Tibial artery (tissue), 4 donors: ENCODE measurements around the gene CATSPERZ.

Experiments
- DNase-seq, 2 donors: peaks; one replicate each; pipeline ENCODE4 v3.0.0-alpha.2; 2019
- H3K27ac ChIP-seq, 2 donors: fragments of 200-600 bp; sonication (generic) in 1 of 2; 1 replicate in 1 of 2; 2 replicates in 1 of 2; pipeline ENCODE4 v1.5.1; 2018 to 2019; ENCODE audit warnings: mild to moderate bottlenecking in 1 of 2
- H3K27me3 ChIP-seq, 2 donors: fragments of 200-600 bp; sonication (generic) in 1 of 2; one replicate each; pipeline versions ENCODE4 v1.5.1 to v1.6.0; 2016 to 2019
- H3K36me3 ChIP-seq, 3 donors: fragments of 200-600 bp; sonication (generic) in 2 of 3; one replicate each; pipeline ENCODE4 v1.5.1; 2016 to 2019; ENCODE audit warnings: mild to moderate bottlenecking in 2 of 3
- H3K4me1 ChIP-seq, 4 donors: fragments of 200-600 bp; sonication (generic) in 2 of 4; 1 replicate in 3 of 4; 2 replicates in 1 of 4; pipeline ENCODE4 v1.5.1; 2016 to 2019
- H3K4me3 ChIP-seq, 2 donors: fragments of 200-600 bp; sonication (generic) in 1 of 2; 1 replicate in 1 of 2; 2 replicates in 1 of 2; pipeline ENCODE4 v1.5.1; 2018 to 2019; ENCODE audit warnings: mild to moderate bottlenecking in 2 of 2
- H3K9me3 ChIP-seq, 3 donors: fragments of 200-600 bp; sonication (generic) in 1 of 3; one replicate each; pipeline ENCODE4 v1.5.1; 2016 to 2019
- intact Hi-C: fragments of 100-400 bp; cut with DNase I; formaldehyde crosslinking; loops from one replicate; pipeline ENCODE4 v1.15.0; 2023; ENCODE audit warnings: low total_unique reads
- TF ChIP-seq, protein P1 (sequence below), 2 experiments: fragments of 200-600 bp in 1 of 2; fragments of 450-650 bp in 1 of 2; IDR thresholded peaks; one replicate each; pipeline ENCODE4 v1.5.1; 2017 to 2019; ENCODE audit warnings: antibody characterized with exemption in 2 of 2, mild to moderate bottlenecking in 1 of 2, moderate library complexity in 1 of 2

The CATSPERZ gene

DNA sequence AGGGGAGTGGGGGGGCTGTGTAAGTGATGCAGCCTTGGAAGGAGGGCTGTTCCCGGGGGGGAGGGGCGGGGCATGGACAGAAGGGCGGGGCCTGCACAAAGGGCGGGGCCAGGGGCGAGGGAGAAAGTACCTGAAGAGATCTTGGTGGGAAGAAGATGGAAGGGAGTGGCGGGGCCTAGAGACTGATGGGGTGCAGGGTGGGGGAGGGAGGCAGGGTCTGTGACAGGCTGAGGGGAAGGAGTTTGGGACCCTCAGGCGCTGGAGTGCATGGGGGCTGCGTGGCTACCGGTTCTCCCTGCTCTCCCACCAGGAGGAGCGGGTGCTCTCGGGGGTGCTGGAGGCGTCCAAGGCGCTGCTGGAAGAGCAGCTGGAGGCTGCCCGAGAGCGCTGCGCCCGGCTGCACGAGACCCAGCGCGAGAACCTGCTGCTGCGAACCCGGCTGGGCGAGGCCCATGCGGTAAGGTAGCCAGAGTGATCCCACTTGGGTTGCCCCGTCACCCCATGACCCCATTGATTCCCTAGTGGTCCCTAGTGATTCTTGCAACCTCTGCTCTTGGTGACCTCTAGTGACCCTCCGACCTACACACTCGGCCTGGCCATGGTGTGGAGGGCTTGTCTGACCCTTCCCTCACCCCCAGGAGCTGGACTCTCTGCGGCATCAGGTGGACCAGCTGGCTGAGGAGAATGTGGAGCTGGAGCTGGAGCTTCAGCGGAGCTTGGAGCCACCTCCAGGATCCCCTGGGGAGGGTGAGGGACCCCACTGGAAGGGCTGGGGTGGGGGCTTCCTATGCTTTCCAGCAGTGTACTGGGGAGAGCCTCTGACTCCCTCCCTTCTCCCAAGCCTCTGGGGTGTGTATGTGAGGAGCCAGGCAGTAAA, 42.9 kb downstream of the CATSPERZ start:
- intact Hi-C loops = no loop called here
- Histone ChIP-seq H3K27me3 (no peaks in the 10 kb centered on the region), H3K9me3 (no peaks in the 10 kb centered on the region), H3K36me3 (no peaks in the 10 kb centered on the region), H3K4me1 (peaks cover 0 to 24% (median 14%) of the 10 kb centered on the region in 4 donors), H3K4me3 (peak overlapping the region; percentile 41), H3K27ac (peak overlapping the region; percentile 68 to 85)
- TF ChIP-seq, protein P1, sequence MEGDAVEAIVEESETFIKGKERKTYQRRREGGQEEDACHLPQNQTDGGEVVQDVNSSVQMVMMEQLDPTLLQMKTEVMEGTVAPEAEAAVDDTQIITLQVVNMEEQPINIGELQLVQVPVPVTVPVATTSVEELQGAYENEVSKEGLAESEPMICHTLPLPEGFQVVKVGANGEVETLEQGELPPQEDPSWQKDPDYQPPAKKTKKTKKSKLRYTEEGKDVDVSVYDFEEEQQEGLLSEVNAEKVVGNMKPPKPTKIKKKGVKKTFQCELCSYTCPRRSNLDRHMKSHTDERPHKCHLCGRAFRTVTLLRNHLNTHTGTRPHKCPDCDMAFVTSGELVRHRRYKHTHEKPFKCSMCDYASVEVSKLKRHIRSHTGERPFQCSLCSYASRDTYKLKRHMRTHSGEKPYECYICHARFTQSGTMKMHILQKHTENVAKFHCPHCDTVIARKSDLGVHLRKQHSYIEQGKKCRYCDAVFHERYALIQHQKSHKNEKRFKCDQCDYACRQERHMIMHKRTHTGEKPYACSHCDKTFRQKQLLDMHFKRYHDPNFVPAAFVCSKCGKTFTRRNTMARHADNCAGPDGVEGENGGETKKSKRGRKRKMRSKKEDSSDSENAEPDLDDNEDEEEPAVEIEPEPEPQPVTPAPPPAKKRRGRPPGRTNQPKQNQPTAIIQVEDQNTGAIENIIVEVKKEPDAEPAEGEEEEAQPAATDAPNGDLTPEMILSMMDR (IDR thresholded peaks at IDR 0.05) = no peak
- no peak for DNase-seq

DNA sequence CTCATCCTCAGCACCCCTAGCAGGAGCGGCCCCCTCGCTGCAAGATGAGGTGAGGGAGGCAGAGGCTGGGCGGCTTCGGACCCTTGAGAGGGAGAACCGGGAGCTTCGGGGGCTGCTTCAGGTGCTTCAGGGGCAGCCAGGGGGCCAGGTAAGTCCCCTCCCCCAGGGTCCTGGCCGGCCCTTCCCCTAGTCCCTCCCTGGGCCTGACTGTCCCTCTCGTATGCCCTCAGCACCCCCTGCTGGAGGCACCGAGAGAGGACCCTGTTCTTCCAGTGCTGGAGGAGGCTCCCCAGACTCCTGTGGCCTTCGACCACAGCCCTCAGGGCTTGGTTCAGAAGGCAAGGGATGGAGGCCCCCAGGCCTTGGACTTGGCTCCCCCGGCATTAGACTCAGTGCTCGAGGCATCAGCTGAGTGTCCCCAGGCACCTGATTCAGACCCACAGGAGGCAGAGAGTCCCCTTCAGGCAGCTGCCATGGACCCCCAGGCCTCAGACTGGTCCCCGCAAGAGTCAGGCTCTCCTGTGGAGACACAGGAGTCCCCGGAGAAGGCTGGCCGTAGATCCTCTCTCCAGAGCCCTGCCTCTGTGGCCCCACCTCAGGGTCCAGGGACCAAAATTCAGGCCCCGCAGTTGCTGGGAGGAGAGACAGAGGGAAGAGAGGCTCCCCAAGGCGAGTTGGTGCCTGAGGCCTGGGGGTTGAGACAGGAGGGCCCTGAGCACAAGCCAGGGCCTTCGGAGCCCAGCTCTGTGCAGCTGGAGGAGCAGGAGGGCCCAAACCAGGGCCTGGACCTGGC, 43.8 kb downstream of the CATSPERZ start:
- Histone ChIP-seq H3K36me3 (no peaks in the 10 kb centered on the region), H3K27ac (no peak overlapping the region), H3K4me3 (no peak overlapping the region), H3K9me3 (no peaks in the 10 kb centered on the region), H3K27me3 (no peaks in the 10 kb centered on the region), H3K4me1 (peaks cover 0 to 29% (median 14%) of the 10 kb centered on the region in 4 donors)
- TF ChIP-seq, protein P1 (IDR thresholded peaks at IDR 0.05) = no peak
- no peak for DNase-seq
- intact Hi-C loops = no loop called here

DNA sequence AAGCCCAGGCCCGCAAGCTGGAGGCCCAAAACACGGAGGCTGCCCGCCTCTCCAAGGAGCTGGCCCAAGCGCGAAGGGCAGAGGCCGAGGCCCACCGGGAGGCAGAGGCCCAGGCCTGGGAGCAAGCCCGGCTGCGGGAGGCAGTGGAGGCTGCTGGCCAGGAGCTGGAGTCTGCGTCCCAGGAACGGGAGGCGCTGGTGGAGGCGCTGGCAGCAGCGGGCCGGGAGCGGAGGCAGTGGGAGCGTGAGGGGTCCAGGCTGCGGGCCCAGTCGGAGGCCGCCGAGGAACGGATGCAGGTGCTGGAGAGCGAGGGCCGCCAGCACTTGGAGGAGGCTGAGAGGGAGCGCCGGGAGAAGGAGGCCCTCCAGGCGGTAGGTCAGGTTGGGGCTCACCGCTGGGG, 44.6 kb downstream of the CATSPERZ start:
- TF ChIP-seq, protein P1 (IDR thresholded peaks at IDR 0.05) = no peak
- H3K9me3 ChIP-seq = no peaks in the 10 kb centered on the region
- H3K36me3 ChIP-seq = no peaks in the 10 kb centered on the region
- no peak overlapping the region for H3K4me3 ChIP-seq
- H3K27ac ChIP-seq = no peak overlapping the region
- no peaks in the 10 kb centered on the region for H3K27me3 ChIP-seq
- peaks cover 0 to 29% (median 14%) of the 10 kb centered on the region in 4 donors for H3K4me1 ChIP-seq
- no peak for DNase-seq
- intact Hi-C loops = no loop called here

DNA sequence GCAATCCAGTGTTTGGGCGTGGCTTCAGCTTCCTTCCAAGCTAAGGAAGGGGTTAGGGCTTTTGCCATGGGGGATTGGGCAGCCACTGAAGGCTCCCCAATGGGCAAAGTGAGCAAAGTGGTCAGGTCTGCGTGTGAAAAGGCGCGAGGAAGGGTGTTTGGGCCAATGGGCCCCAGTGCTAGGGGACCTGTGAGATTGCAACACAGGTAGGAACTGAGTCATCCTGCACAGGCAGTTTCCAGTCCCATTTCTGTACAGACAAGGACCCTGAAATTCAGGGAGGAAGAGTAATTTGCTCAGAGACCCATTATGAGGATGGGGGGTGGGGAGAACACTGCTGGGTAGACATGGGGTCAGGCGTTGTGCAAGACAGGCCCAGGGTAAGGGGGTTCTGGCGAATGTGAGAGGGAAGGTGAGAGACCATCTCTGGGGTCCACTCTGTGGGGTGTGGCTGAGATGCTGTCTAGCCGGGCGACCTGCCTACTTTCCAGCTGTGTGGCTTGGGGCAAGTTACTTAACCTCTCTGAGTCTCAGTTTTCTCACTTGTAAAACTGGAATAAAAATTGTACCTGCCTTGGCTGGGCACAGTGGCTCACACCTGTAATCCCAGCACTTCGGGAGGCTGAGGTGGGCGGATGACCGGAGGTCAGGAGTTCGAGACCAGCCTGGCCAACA, 47.2 kb downstream of the CATSPERZ start:
- DNase-seq = no peak
- peaks cover 0 to 21% (median 8%) of the 10 kb centered on the region in 4 donors for H3K4me1 ChIP-seq
- H3K27me3 ChIP-seq = no peaks in the 10 kb centered on the region
- no peak overlapping the region for H3K27ac ChIP-seq
- no peaks in the 10 kb centered on the region for H3K9me3 ChIP-seq
- TF ChIP-seq, protein P1 (IDR thresholded peaks at IDR 0.05) = no peak
- no peak overlapping the region for H3K4me3 ChIP-seq
- H3K36me3 ChIP-seq = no peaks in the 10 kb centered on the region
- intact Hi-C loops = no loop called here

DNA sequence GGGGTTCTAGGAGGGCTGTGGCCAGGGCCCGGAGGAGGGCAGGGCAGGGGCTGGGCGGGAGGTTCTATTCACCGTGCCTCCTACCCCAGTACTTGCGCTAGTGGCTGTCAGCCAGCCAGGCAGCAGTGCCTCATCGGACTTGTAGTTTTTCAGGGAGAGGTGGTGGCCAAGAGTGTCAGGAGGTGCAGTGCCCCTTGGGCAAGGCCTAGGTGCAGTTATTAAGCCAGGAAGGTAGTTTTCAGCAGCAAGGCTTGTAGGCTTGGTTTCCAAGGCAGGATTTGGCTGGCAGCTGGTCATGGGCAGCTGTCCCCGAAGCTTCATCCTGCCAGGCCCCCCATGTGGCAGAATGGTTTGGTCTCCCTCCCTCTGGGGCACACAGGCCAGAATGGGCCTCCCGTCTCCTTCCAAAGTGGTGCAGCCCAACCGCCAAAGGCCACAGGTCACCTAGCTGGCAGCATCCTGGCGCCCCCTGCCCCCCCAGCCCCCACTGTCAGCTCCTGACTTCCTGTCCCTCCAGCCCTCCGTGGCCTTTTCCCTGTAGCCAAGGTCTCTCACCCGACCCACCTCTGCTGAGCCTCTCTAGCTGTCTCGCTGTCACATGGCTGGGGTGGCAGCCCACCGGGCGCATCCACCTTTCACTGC, 48.3 kb downstream of the CATSPERZ start:
- H3K9me3 ChIP-seq = no peaks in the 10 kb centered on the region
- intact Hi-C loops = no loop called here
- TF ChIP-seq, protein P1 (IDR thresholded peaks at IDR 0.05) = no peak
- peaks cover 0 to 10% (median 0%) of the 10 kb centered on the region in 4 donors for H3K4me1 ChIP-seq
- H3K27me3 ChIP-seq = no peaks in the 10 kb centered on the region
- H3K27ac ChIP-seq = no peak overlapping the region
- DNase-seq = no peak
- H3K4me3 ChIP-seq = no peak overlapping the region
- no peaks in the 10 kb centered on the region for H3K36me3 ChIP-seq
